ENCODE results near the gene PDCD1.

Gene PDCD1

DNA sequence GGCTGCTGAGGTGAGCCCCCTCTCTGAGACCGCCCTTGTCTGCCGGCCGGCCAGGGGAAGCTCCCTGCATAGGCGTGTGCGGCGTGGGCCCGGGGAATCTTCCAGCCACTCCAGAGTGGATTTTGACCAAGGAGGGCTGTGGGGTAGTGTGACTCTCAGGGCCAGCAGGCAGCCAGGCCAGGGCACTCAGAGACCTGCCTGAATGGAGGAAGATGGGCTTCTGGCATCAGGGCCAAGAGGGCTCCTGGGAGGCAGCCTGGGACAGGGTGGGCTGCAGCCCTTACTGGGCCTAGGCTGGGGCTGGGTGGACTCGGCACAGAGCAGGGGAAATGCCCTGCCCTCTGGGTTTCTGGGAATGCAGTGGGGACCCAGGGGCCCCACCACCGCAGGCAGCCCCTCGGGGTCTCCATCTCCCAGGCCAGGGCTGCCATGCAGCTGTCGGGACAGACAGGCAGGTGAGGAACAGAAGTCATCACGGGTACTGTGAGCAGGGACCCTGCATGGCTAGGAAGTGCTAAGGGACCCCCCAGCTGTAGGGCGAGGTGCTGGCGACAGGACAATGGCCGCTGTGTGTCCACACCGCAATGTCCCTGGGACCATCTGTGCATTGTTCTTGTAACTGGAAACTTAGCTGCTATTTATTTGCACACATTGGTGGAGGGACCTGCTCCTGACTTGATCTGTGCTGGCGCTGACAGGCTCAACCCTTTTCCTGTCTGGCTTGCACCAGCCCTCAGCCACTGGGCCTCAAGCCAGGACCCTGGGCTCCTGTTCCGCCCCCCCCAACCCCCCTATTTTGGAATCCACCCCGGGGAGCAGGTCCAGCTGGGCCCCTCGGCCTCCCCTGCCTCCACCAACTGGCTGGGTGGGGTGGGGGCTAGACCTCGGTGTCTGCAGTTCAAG lies 4.1 kb downstream of the PDCD1 start:
- TF ChIP-seq EZH2phosphoT487 (IDR thresholded peaks at IDR 0.05; ENCODE audit: low read depth), result no peak
- TF ChIP-seq, protein P1, sequence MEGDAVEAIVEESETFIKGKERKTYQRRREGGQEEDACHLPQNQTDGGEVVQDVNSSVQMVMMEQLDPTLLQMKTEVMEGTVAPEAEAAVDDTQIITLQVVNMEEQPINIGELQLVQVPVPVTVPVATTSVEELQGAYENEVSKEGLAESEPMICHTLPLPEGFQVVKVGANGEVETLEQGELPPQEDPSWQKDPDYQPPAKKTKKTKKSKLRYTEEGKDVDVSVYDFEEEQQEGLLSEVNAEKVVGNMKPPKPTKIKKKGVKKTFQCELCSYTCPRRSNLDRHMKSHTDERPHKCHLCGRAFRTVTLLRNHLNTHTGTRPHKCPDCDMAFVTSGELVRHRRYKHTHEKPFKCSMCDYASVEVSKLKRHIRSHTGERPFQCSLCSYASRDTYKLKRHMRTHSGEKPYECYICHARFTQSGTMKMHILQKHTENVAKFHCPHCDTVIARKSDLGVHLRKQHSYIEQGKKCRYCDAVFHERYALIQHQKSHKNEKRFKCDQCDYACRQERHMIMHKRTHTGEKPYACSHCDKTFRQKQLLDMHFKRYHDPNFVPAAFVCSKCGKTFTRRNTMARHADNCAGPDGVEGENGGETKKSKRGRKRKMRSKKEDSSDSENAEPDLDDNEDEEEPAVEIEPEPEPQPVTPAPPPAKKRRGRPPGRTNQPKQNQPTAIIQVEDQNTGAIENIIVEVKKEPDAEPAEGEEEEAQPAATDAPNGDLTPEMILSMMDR (IDR thresholded peaks at IDR 0.05; ENCODE audit: low read depth, low read length), result no peak
- Histone ChIP-seq H3K36me3 (replicated peaks; ENCODE audit: low read depth, low read length) (no peaks in the 10 kb centered on the region), H3K9me3 (ENCODE audit: insufficient read depth, low read length) (no peaks in the 10 kb centered on the region), H3K4me3 (ENCODE audit: low read length) (no peak overlapping the region), H3K79me2 (ENCODE audit: low read length) (peaks cover 19% of the 10 kb centered on the region), H3K27me3 (ENCODE audit: low read depth, low read length) (no peaks in the 10 kb centered on the region), H3K4me1 (ENCODE audit: low read length) (peaks cover 5% of the 10 kb centered on the region), H4K20me1 (ENCODE audit: insufficient read depth, low read length) (0 out of 2 replicates have a peak, but pooled peaks cover 5% of the 10 kb centered on the region), H3K9ac (ENCODE audit: low read length) (no peak overlapping the region), H2AFZ (ENCODE audit: low read depth, low read length) (no peak overlapping the region), H3K27ac (ENCODE audit: low read length) (no peak overlapping the region), H3K4me2 (ENCODE audit: low read length) (no peak overlapping the region)

DNA sequence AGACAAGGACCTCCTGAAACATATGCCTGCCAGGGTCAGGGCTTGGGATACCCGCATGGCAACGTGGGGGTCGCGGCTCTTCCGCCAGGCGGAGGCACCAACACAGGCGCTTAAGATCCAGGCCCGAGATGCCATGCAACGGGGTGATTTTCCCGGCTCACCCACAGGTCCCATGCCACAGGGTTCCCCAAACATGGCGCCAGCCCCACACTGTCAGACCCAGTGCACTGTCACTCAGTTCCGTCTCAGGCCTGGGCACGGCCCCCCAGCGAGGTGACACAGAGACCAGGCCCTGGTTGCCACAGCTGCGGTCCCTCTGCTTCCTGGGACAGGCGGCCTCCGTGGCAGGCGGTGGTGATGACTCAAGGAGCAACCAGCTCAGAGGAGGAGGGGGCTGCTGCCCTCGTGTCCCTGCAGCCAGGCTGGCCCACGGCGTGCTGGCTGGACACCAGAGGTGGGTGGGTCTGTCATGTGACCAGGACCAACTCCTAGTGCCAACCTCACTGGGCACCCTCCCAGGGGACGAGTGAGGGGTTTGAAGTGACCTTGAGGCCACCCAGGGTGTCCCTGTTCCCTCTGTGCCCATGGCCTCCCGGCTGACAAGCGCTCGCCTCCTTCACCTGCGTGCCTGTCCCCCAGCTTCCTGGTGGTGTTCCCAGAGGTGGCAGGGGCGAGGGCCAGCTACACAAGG lies 4.9 kb downstream of the PDCD1 start:
- no peak for TF ChIP-seq EZH2phosphoT487 (IDR thresholded peaks at IDR 0.05; ENCODE audit: low read depth)
- TF ChIP-seq, protein P1 (IDR thresholded peaks at IDR 0.05; ENCODE audit: low read depth, low read length), result no peak
- no peaks in the 10 kb centered on the region for H3K36me3 ChIP-seq (replicated peaks; ENCODE audit: low read depth, low read length)
- H3K79me2 ChIP-seq (ENCODE audit: low read length), result peaks cover 19% of the 10 kb centered on the region
- H3K27ac ChIP-seq (ENCODE audit: low read length), result no peak overlapping the region
- H3K4me1 ChIP-seq (ENCODE audit: low read length), result no peaks in the 10 kb centered on the region; the same call in 1 of the 2 replicates
- H3K9me3 ChIP-seq (ENCODE audit: insufficient read depth, low read length), result no peaks in the 10 kb centered on the region
- no peak overlapping the region for H3K9ac ChIP-seq (ENCODE audit: low read length)
- H3K27me3 ChIP-seq (ENCODE audit: low read depth, low read length), result no peaks in the 10 kb centered on the region
- no peak overlapping the region for H3K4me2 ChIP-seq (ENCODE audit: low read length)
- H4K20me1 ChIP-seq (ENCODE audit: insufficient read depth, low read length), result 0 out of 2 replicates have a peak, but pooled peaks cover 5% of the 10 kb centered on the region
- no peak overlapping the region for H3K4me3 ChIP-seq (ENCODE audit: low read length)
- no peak overlapping the region for H2AFZ ChIP-seq (ENCODE audit: low read depth, low read length)

DNA sequence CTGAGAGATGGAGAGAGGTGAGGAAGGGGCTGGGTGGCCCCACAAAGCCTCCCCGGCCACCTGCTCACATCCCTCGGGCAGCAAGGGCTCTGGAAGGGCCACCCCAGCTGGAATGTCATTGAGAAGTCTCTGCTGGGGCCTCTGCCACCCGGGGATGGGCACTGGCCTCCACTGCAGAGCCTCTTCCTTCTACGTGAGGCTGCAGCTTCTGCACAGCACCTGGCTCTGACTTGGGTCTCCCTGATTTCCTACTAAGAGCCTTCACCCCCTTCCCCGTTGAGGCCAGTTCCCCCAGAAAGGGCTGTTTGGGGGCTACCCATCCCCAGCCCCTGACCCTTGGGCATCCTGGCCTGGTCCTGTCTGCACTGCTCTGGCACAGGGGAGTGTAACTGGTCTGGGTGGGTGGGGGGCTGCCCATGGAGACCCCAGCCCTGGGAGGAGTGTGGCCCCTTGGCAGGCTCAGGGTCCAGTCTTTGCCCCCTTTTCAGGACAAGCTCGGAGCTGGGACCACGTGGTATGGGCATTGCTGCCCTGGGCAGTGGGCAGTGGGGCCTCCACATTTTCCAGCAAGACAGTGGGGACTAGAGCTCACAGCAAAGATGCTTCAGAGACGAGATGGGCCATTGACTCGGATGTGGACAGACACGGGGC lies 5.6 kb downstream of the PDCD1 start:
- no peak overlapping the region for H3K4me2 ChIP-seq (ENCODE audit: low read length)
- TF ChIP-seq, protein P1 (IDR thresholded peaks at IDR 0.05; ENCODE audit: low read depth, low read length), result no peak
- no peak for TF ChIP-seq EZH2phosphoT487 (IDR thresholded peaks at IDR 0.05; ENCODE audit: low read depth)
- H3K9ac ChIP-seq (ENCODE audit: low read length), result no peak overlapping the region
- H3K27me3 ChIP-seq (ENCODE audit: low read depth, low read length), result no peaks in the 10 kb centered on the region
- H3K4me3 ChIP-seq (ENCODE audit: low read length), result no peak overlapping the region
- H3K79me2 ChIP-seq (ENCODE audit: low read length), result peaks cover 14% of the 10 kb centered on the region
- H3K4me1 ChIP-seq (ENCODE audit: low read length), result no peaks in the 10 kb centered on the region; the same call in 1 of the 2 replicates
- no peak overlapping the region for H2AFZ ChIP-seq (ENCODE audit: low read depth, low read length)
- no peak overlapping the region for H3K27ac ChIP-seq (ENCODE audit: low read length)
- H3K9me3 ChIP-seq (ENCODE audit: insufficient read depth, low read length), result no peaks in the 10 kb centered on the region
- H4K20me1 ChIP-seq (ENCODE audit: insufficient read depth, low read length), result 0 out of 2 replicates have a peak, but pooled peaks cover 5% of the 10 kb centered on the region
- H3K36me3 ChIP-seq (replicated peaks; ENCODE audit: low read depth, low read length), result no peaks in the 10 kb centered on the region
